ENCODE results near the gene STX7. TPM values are rescaled to one million over a fixed set of nuclear protein-coding genes. Genes with fewer than 3 reads are reported as not detected.

The STX7 gene
- total RNA-seq, 1 donor from 2014 or later = 30.0 TPM

- no peak for DNase-seq (ENCODE audit: extremely low read depth, low read depth, low spot score)
Measured at GRCh38 chr6:132414761-132415160, 98.2 kb downstream of the STX7 start.

DNA sequence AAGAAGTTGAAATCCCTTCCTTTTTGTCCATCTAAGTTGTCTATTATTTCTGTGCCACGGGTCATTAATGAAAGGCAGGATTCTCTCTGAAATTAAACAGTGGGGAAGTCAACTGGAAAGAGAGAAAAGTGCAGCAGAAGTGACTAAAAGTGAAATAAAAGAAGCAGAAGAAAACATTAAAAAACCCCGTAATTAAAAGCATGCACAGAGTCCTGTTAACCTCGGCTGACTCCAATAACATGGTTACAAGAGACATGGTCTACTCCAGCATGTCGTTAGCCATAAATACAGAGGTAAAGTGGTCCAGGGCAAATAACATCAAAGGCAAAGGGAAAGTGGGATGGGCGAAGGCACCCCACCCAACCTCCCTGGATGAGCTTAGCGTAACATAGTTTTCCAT lies 98.6 kb downstream of the STX7 start:
- DNase-seq (ENCODE audit: extremely low read depth, low read depth, low spot score) = no peak

- DNase-seq (ENCODE audit: extremely low read depth, low read depth, low spot score) = no peak
Measured at GRCh38 chr6:132413499-132413802, 99.5 kb downstream of the STX7 start.

GRCh38 chr6:132412656-132413498 lies 100.0 kb downstream of the STX7 start:
- no peak for DNase-seq (ENCODE audit: extremely low read depth, low read depth, low spot score)

GRCh38 chr6:132411296-132411695 lies 101.6 kb downstream of the STX7 start:
- DNase-seq (ENCODE audit: extremely low read depth, low read depth, low spot score) = no peak

GRCh38 chr6:132410830-132411229 lies 102.1 kb downstream of the STX7 start:
- no peak for DNase-seq (ENCODE audit: extremely low read depth, low read depth, low spot score)

DNA sequence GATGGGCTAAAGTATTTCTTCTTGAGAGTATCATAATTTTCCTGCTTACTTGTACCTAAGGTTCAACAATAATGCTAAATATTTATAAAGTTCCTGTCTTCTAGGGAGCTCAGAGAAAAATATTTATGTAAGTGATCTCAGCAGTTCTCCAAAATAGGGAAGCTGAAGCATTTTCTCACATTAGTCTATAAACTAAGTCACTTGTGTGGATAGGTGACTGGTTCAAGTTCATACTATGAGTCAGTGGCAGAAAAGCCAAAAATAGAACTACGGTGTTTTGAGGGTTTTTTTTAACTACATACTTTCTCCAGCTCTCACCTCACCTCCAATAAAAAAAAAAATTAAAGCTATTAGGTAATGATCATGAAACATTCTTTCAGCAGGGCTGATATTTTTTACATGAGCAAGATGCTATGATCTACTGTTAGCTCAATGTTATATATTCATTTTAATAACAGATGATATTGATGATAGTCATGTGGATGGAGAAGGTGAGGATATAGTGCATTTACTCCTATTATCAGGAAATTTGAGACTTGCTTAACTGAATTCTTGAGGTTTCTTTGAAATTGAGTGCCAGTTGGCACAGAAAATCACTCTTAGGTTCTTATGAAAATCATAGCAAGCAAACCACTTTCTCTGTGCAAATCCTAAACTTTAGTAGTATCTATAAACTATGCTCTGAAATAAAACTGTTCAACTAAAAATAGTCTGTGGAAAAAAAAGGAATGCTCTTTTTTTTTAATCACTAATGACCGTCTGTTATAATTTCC lies 107.6 kb downstream of the STX7 start:
- DNase-seq (ENCODE audit: extremely low read depth, low read depth, low spot score) = no peak

GRCh38 chr6:132404736-132405135 lies 108.2 kb downstream of the STX7 start:
- no peak for DNase-seq (ENCODE audit: extremely low read depth, low read depth, low spot score)

- DNase-seq (ENCODE audit: extremely low read depth, low read depth, low spot score) = no peak
Measured at GRCh38 chr6:132404330-132404729, 108.6 kb downstream of the STX7 start.

DNA sequence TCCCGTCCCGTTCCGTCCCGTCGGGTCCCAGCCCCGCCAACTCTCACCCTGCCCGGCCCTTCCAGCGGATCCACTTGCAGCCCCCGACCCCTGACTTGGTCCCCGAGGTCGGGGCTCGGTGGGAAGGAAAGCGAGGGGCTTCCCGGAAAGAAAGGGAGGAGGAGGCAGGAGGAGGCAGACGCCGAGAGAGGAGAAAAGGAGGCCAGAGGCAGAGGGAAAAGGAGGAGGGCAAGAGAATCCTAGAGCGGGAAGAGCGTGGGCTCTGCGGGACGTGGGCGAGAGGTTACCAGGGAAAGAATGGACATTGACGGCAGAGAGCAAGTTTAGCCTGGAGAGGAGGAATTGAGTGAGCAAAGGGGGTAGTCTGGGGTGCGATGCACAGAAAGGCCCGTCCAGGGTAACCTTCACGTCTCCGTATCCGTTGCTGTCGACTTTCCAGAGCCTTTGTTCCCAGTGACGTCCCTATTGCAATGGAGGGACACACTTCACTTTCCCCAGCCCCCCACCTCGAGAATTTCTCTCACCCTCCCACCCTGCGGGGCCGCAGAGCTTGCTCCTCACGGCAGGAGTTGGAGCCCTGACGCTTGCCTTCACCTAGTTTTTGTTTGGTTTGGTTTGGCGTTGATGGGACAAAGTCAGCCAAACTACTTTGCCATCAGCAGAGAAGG lies 111.2 kb downstream of the STX7 start:
- no peak for DNase-seq (ENCODE audit: extremely low read depth, low read depth, low spot score)

- no peak for DNase-seq (ENCODE audit: extremely low read depth, low read depth, low spot score)
Measured at GRCh38 chr6:132400883-132401617, 111.9 kb downstream of the STX7 start, which contains the start of gene MOXD1. Gene MOXD1, minus strand, starts transcription at chr6:132401475. Its CDS starts 49 bp downstream, at chr6:132401426.

DNA sequence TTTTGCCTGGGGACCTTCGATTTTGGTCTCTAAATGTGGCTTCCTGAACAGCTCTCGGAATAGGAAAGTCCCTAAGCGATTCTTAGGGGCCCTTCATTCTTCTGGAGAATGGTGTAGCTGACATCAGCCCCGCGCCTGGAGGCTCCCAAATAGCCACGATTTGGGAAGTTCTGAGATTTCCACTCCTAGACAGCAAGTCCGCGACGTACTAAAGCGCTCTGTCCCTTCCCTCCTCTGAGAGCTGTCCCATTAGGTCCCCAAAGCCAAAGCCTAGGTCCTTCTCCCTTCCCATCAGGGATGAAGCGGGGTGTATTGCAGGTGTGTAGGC lies 112.4 kb downstream of the STX7 start:
- no peak for DNase-seq (ENCODE audit: extremely low read depth, low read depth, low spot score)

GRCh38 chr6:132399376-132400074 lies 113.4 kb downstream of the STX7 start:
- DNase-seq (ENCODE audit: extremely low read depth, low read depth, low spot score) = no peak

Other genes with a start within 250 kb of the STX7 start
- gene MOXD1, start 111.6 kb downstream of the STX7 start, total RNA-seq = 5.5 and 7.5 TPM in 2 replicates
- not detected in 2 replicates for gene TAAR9, start 25.2 kb upstream of the STX7 start, total RNA-seq
- gene TAAR8, start 39.6 kb upstream of the STX7 start, total RNA-seq = not detected in 2 replicates
- not detected in 2 replicates for gene TAAR6, start 57.2 kb upstream of the STX7 start, total RNA-seq
- gene TAAR5, start 76.6 kb upstream of the STX7 start, total RNA-seq = not detected in 2 replicates
- gene TAAR2, start 111.2 kb upstream of the STX7 start, total RNA-seq = not detected in 2 replicates
- not detected in 2 replicates for gene TAAR1, start 146.1 kb upstream of the STX7 start, total RNA-seq
- 0.06 and 0.19 TPM in 2 replicates for gene VNN1, start 200.9 kb upstream of the STX7 start, total RNA-seq
- gene VNN2, start 244.8 kb upstream of the STX7 start, total RNA-seq = 1.1 TPM in 1 of 2 replicates, not detected in the other

All from glomerular endothelial cell (primary cell).